GM23248 (cell line): ENCODE data around the gene CLDN5.

Experiments
- EZH2 ChIP-seq: fragments of 200-600 bp; sonication (generic); IDR thresholded peaks from 2 replicates; pipeline ENCODE4 v1.6.1; 2018; ENCODE audit warnings: antibody characterized with exemption, mild to moderate bottlenecking; ENCODE audit not compliant: insufficient read depth, poor library complexity, severe bottlenecking
- EZH2phosphoT487 ChIP-seq: fragments of 200-600 bp; sonication (generic); IDR thresholded peaks from 2 replicates; pipeline ENCODE4 v1.6.1; 2018; ENCODE audit warnings: antibody characterized with exemption, moderate library complexity, mild to moderate bottlenecking, low read depth; ENCODE audit not compliant: insufficient read depth

- TF ChIP-seq EZH2phosphoT487 (no peak), EZH2 (no peak)
Observed at GRCh38 chr22:19553201-19553600, 29.0 kb upstream of the CLDN5 start.
